Calu3 (cell line): Measurements from ENCODE around the gene ANKDD1B. TPM values are rescaled to one million over a fixed set of nuclear protein-coding genes. Genes with fewer than 3 reads are reported as not detected.

Experiments used
- BruUV-seq: library from RNA; stranded (reverse); fragments of 400-500 nt; replicated peaks from 2 replicates; lab custom pipeline; 2021; lab: Mats Ljungman, UMichigan
- CTCF ChIA-PET: fragments of 300-600 bp; sonication (Branson Sonifier 250); formaldehyde crosslinking; loops from one replicate; lab custom pipeline; 2022; ENCODE audit warnings: antibody characterized with exemption; lab: Charles Lee
- DNase-seq: peaks from one replicate; pipeline ENCODE4 v3.0.0; 2022
- H3K27ac Mint-ChIP-seq: one replicate; pipeline ENCODE4 v1.8.0; 2022; ENCODE audit warnings: mixed read lengths; ENCODE audit not compliant: unreplicated experiment
- H3K27me3 Mint-ChIP-seq: one replicate; pipeline ENCODE4 v1.8.0; 2022; ENCODE audit warnings: mixed read lengths; ENCODE audit not compliant: unreplicated experiment
- H3K36me3 Mint-ChIP-seq: one replicate; pipeline ENCODE4 v1.8.0; 2022; ENCODE audit warnings: mild to moderate bottlenecking, moderate library complexity, mixed read lengths; ENCODE audit not compliant: insufficient read depth, unreplicated experiment
- H3K4me1 Mint-ChIP-seq: one replicate; pipeline ENCODE4 v1.8.0; 2022; ENCODE audit warnings: mild to moderate bottlenecking, low read depth, mixed read lengths; ENCODE audit not compliant: unreplicated experiment
- H3K4me3 Mint-ChIP-seq: one replicate; pipeline ENCODE4 v1.8.0; 2022; ENCODE audit warnings: mild to moderate bottlenecking, low read depth, moderate library complexity, mixed read lengths; ENCODE audit not compliant: unreplicated experiment
- H3K9me3 Mint-ChIP-seq: one replicate; pipeline ENCODE4 v1.8.0; 2022; ENCODE audit warnings: low read depth, mixed read lengths; ENCODE audit not compliant: unreplicated experiment
- intact Hi-C: fragments of 100-400 bp; cut with micrococcal nuclease; formaldehyde crosslinking; loops from one replicate; pipeline ENCODE4 v1.10.0; 2022; ENCODE audit not compliant: unreplicated experiment
- total RNA-seq: library from RNA; stranded (reverse); gene quantifications from 2 replicates; pipeline ENCODE4 v1.2.3, GENCODE V29; 2022
- TF ChIP-seq, protein P1 (sequence below): fragments of 200-600 bp; IDR thresholded peaks from one replicate; pipeline ENCODE4 v1.8.0; 2022; ENCODE audit warnings: antibody characterized with exemption; ENCODE audit not compliant: unreplicated experiment

ANKDD1B gene
- total RNA-seq, 1 experiment from 2014 or later: 1.3 TPM

DNA sequence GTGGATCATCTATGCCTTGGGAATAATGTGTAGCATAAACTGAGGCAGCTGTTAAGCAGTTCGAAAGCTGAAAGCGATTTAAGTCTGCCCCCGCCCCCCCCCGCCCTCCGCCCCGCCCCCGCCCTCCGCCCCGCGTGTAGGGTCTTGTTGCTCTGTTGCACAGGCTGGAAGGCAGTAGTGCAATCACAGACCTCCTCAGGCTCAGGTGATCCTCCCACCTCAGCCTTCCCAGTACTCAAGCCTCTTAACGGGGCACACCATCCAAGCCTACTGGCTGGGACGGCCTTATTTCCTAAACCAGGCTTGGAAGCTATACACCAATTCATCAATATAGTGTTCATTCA lies 945 bp downstream of the ANKDD1B start:
- CTCF ChIA-PET: interaction anchor here (0.8 kb wide), 1 partner anchor 69 kb away, joined by 4 read pairs; no protein-coding TSS in a partner anchor
- Mint-ChIP-seq H3K9me3 (no peaks in the 10 kb centered on the region), H3K27ac (no peak overlapping the region), H3K36me3 (peaks cover 14% of the 10 kb centered on the region), H3K4me3 (peak overlapping the region; percentile 72), H3K27me3 (no peaks in the 10 kb centered on the region), H3K4me1 (no peaks in the 10 kb centered on the region)
- BruUV-seq: no TSS peak
- TF ChIP-seq, protein P1, sequence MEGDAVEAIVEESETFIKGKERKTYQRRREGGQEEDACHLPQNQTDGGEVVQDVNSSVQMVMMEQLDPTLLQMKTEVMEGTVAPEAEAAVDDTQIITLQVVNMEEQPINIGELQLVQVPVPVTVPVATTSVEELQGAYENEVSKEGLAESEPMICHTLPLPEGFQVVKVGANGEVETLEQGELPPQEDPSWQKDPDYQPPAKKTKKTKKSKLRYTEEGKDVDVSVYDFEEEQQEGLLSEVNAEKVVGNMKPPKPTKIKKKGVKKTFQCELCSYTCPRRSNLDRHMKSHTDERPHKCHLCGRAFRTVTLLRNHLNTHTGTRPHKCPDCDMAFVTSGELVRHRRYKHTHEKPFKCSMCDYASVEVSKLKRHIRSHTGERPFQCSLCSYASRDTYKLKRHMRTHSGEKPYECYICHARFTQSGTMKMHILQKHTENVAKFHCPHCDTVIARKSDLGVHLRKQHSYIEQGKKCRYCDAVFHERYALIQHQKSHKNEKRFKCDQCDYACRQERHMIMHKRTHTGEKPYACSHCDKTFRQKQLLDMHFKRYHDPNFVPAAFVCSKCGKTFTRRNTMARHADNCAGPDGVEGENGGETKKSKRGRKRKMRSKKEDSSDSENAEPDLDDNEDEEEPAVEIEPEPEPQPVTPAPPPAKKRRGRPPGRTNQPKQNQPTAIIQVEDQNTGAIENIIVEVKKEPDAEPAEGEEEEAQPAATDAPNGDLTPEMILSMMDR: no peak
- DNase-seq: no peak
- intact Hi-C loops: no loop called here

DNA sequence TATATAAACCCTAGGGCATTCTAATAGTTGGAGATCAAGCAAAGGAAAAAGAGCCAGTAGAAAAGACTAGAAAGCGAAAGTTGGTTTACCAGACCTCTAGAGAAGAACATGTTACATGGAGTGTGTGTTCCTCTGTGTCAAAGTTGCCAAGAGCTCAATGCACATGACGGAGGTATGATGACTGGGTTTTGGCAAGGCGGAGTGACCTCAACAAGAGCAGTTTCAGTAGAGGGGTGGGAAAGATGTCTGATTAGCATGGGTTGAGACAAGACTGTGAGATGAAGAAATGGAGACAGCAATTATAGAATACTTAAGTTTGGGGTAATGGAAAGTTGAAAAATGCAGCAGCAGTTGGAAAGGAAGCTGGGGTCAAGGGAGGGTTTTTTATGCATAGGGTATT lies 1.6 kb downstream of the ANKDD1B start:
- H3K9me3 Mint-ChIP-seq: no peaks in the 10 kb centered on the region
- H3K4me1 Mint-ChIP-seq: no peaks in the 10 kb centered on the region
- TF ChIP-seq, protein P1: no peak
- no peak overlapping the region for H3K4me3 Mint-ChIP-seq
- BruUV-seq: no TSS peak
- peaks cover 14% of the 10 kb centered on the region for H3K36me3 Mint-ChIP-seq
- CTCF ChIA-PET: interaction anchor here (0.9 kb wide), 1 partner anchor 10 kb away, joined by 3 read pairs; no protein-coding TSS in a partner anchor
- intact Hi-C loops: no loop called here
- H3K27me3 Mint-ChIP-seq: no peaks in the 10 kb centered on the region
- DNase-seq: no peak
- no peak overlapping the region for H3K27ac Mint-ChIP-seq

GRCh38 chr5:75614176-75614575 lies 2.9 kb downstream of the ANKDD1B start:
- no TSS peak for BruUV-seq
- no peak overlapping the region for H3K27ac Mint-ChIP-seq
- TF ChIP-seq, protein P1: no peak
- H3K36me3 Mint-ChIP-seq: peaks cover 14% of the 10 kb centered on the region
- H3K4me3 Mint-ChIP-seq: no peak overlapping the region
- intact Hi-C loops: no loop called here
- no peak for DNase-seq
- no peaks in the 10 kb centered on the region for H3K27me3 Mint-ChIP-seq
- no peaks in the 10 kb centered on the region for H3K9me3 Mint-ChIP-seq
- CTCF ChIA-PET: no interaction called here
- H3K4me1 Mint-ChIP-seq: no peaks in the 10 kb centered on the region

- DNase-seq: no peak
- Mint-ChIP-seq H3K27ac (no peak overlapping the region), H3K36me3 (peaks cover 7% of the 10 kb centered on the region), H3K4me3 (no peak overlapping the region), H3K4me1 (peaks cover 13% of the 10 kb centered on the region), H3K27me3 (no peaks in the 10 kb centered on the region), H3K9me3 (no peaks in the 10 kb centered on the region)
- no TSS peak for BruUV-seq
- intact Hi-C loops: no loop called here
- CTCF ChIA-PET: no interaction called here
- TF ChIP-seq, protein P1: no peak
Observed at GRCh38 chr5:75616371-75616881, 5.2 kb downstream of the ANKDD1B start.
